Activated effector memory CD4-positive, alpha-beta T cell treated with Interleukin-2 at 50 U/mL for 16 hours (primary cell): ENCODE measurements around the gene ULK2.

Source experiments
- DNase-seq: peaks from one replicate; pipeline ENCODE4 v3.0.0-alpha.2; 2020

ULK2 gene

GRCh38 chr17:19744922-19745757 lies 122.6 kb downstream of the ULK2 start:
- peak; percentile 71 for DNase-seq

- DNase-seq = no peak
These were observed 123.2 kb downstream of the ULK2 start for GRCh38 chr17:19744492-19744891.

- no peak for DNase-seq
These were observed 124.3 kb downstream of the ULK2 start for GRCh38 chr17:19743101-19744100.

GRCh38 chr17:19742495-19742894 lies 125.2 kb downstream of the ULK2 start:
- DNase-seq = no peak

GRCh38 chr17:19741832-19742457 lies 125.8 kb downstream of the ULK2 start:
- no peak for DNase-seq

GRCh38 chr17:19740933-19741332 lies 126.8 kb downstream of the ULK2 start:
- no peak for DNase-seq

- DNase-seq = no peak
These were observed 128.2 kb downstream of the ULK2 start for GRCh38 chr17:19739241-19740201.

- no peak for DNase-seq
These were observed 129.0 kb downstream of the ULK2 start for GRCh38 chr17:19738757-19739156.

GRCh38 chr17:19738073-19738449 lies 129.7 kb downstream of the ULK2 start:
- no peak for DNase-seq

GRCh38 chr17:19737305-19738072 lies 130.2 kb downstream of the ULK2 start:
- no peak for DNase-seq

- no peak for DNase-seq
These were observed 131.7 kb downstream of the ULK2 start for GRCh38 chr17:19736071-19736470.

- DNase-seq = no peak
These were observed 133.7 kb downstream of the ULK2 start for GRCh38 chr17:19733953-19734526.

GRCh38 chr17:19731626-19732025 lies 136.1 kb downstream of the ULK2 start:
- DNase-seq = no peak

GRCh38 chr17:19730843-19731242 lies 136.9 kb downstream of the ULK2 start:
- no peak for DNase-seq

GRCh38 chr17:19729900-19730299 lies 137.8 kb downstream of the ULK2 start:
- no peak for DNase-seq

- DNase-seq = no peak
These were observed 139.6 kb downstream of the ULK2 start for GRCh38 chr17:19728084-19728495.

GRCh38 chr17:19727501-19728078 lies 140.1 kb downstream of the ULK2 start:
- DNase-seq = no peak

- DNase-seq = no peak
These were observed 140.9 kb downstream of the ULK2 start for GRCh38 chr17:19726631-19727376.

GRCh38 chr17:19725486-19725885 lies 142.2 kb downstream of the ULK2 start:
- DNase-seq = no peak
